GM10266 (cell line): ENCODE data around the gene KCTD21.
"Not testable (repeated sequence)": the region's sequence is repeated elsewhere in the genome, so short reads cannot be mapped to it uniquely, and the experiment has no call there.

Source experiments
- DNase-seq: peaks from one replicate; pipeline ENCODE4 v3.0.0; 2012; ENCODE audit errors: extremely low spot score
- CTCF ChIP-seq: IDR thresholded peaks from 2 replicates; pipeline ENCODE4 v1.5.1; 2012; ENCODE audit warnings: mild to moderate bottlenecking, low read depth; ENCODE audit not compliant: control insufficient read depth, insufficient read depth; ENCODE audit errors: missing control alignments

KCTD21 gene

GRCh38 chr11:78228467-78228866 is 40.0 kb upstream of the KCTD21 start:
- peak; percentile 61 for DNase-seq
- TF ChIP-seq CTCF = peak; percentile 60

- TF ChIP-seq CTCF = no peak
- DNase-seq = peak; percentile 40
Observed at GRCh38 chr11:78227921-78228320, 39.5 kb upstream of the KCTD21 start.

GRCh38 chr11:78226684-78227680 is 38.6 kb upstream of the KCTD21 start:
- TF ChIP-seq CTCF = no peak
- no peak for DNase-seq

- TF ChIP-seq CTCF = no peak
- DNase-seq = no peak
Observed at GRCh38 chr11:78224906-78225420, 36.5 kb upstream of the KCTD21 start.

DNA sequence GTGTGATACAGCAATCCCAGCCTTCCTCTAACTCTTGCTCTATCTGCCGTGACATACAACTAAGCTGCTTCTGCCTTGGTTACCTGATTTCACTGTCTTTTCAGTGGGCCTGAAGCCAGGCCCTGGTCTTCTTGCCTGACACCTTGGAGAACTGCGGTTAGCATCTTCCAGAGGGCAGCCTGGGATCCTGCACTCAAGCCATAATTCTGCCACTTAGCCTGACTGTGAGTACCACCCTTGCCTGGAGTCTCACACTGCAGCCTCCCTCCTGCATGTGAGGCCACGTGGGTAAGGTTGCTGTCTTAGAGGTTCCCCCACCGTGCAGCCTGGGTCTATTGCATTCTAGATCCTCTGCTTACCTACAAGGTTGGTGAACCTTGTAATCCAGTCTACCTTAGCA is 36.1 kb upstream of the KCTD21 start:
- no peak for DNase-seq
- TF ChIP-seq CTCF = no peak

- peak; percentile 49 for DNase-seq
- no peak for TF ChIP-seq CTCF
Observed at GRCh38 chr11:78223320-78223954, 35.0 kb upstream of the KCTD21 start.

DNA sequence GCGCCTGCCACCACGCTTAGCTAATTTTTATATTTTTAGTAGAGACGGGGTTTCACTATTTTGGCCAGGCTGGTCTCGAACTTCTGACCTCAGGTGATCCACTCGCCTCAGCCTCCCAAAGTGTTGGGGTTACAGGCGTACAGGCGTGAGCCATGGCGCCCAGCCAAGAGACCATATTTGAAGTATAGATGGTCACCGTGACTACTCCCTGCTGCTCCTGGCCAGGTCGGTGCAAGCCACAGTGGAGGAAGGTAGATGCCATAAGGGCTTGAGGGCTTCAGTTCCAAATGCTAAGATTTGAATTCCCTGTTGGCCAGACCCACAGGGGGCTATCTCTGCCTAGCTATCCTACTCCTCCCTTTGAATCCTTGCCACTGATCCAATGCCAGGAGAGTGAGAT is 34.3 kb upstream of the KCTD21 start:
- DNase-seq = not testable (repeated sequence)
